IMR-90 (cell line): ENCODE results near the gene PAEP. TPM values are rescaled to one million over a fixed set of nuclear protein-coding genes. Genes with fewer than 3 reads are reported as not detected.

Experiments
- ATAC-seq: fragments of 200-7000 bp; cut with Tn5 transposase; 2 replicates; pipeline ENCODE4 v1.9.1; 2020; ENCODE audit warnings: low read depth, mild to moderate bottlenecking, moderate library complexity
- BruUV-seq: library from RNA; stranded (reverse); fragments of 400-500 nt; replicated peaks from 2 replicates; lab custom pipeline; 2021; lab: Mats Ljungman, UMichigan
- CTCF ChIA-PET: fragments of 300-600 bp; formaldehyde crosslinking; extraction: SDS; loops from one replicate; lab custom pipeline; 2021; ENCODE audit warnings: antibody characterized with exemption; lab: Yijun Ruan, JAX
- POLR2A ChIA-PET: fragments of 300-600 bp; sonication (Branson Sonifier 250); formaldehyde crosslinking; loops from one replicate; lab custom pipeline; 2022; ENCODE audit warnings: antibody characterized with exemption; ENCODE audit not compliant: unreplicated experiment; lab: Charles Lee
- DNase-seq: peaks from one replicate; pipeline ENCODE4 v3.0.0; 2013
- H2AFZ ChIP-seq: replicated peaks from 2 replicates; pipeline ENCODE3; 2013; ENCODE audit warnings: low read length, mild to moderate bottlenecking; ENCODE audit not compliant: poor library complexity
- H2AK5ac ChIP-seq: 2 replicates; pipeline ENCODE4 v1.6.1; 2013; ENCODE audit warnings: low read depth, low read length, inconsistent platforms
- H2AK9ac ChIP-seq: replicated peaks from 2 replicates; pipeline ENCODE3; 2013; ENCODE audit warnings: mild to moderate bottlenecking, low read depth, low read length, moderate library complexity; ENCODE audit not compliant: poor library complexity
- H2BK120ac ChIP-seq: 2 replicates; pipeline ENCODE4 v1.6.1; 2013; ENCODE audit warnings: low read depth, low read length, inconsistent platforms
- H2BK15ac ChIP-seq: 3 replicates; pipeline ENCODE4 v1.6.1; 2013; ENCODE audit warnings: low read depth, low read length, inconsistent platforms
- H2BK20ac ChIP-seq: 2 replicates; pipeline ENCODE4 v1.6.1; 2013; ENCODE audit warnings: low read depth, mild to moderate bottlenecking, inconsistent platforms, low read length, moderate library complexity
- H2BK5ac ChIP-seq: 2 replicates; pipeline ENCODE4 v1.6.1; 2013; ENCODE audit warnings: mild to moderate bottlenecking, low read depth, low read length, inconsistent platforms; ENCODE audit not compliant: poor library complexity, severe bottlenecking
- H3K14ac ChIP-seq: replicated peaks from 2 replicates; pipeline ENCODE4 v1.6.1; 2013; ENCODE audit warnings: low read depth, low read length, inconsistent platforms
- H3K18ac ChIP-seq: 2 replicates; pipeline ENCODE4 v1.6.1; 2013; ENCODE audit warnings: low read depth, low read length, control low read depth
- H3K23ac ChIP-seq: 2 replicates; pipeline ENCODE4 v1.6.1; 2013; ENCODE audit warnings: low read depth, low read length, inconsistent platforms
- H3K27ac ChIP-seq: 2 replicates; pipeline ENCODE4 v1.5.1; 2013; ENCODE audit warnings: mild to moderate bottlenecking, control low read depth, low read length; ENCODE audit not compliant: insufficient read depth
- H3K27me3 ChIP-seq: 2 replicates; pipeline ENCODE4 v1.6.1; 2013; ENCODE audit warnings: low read length; ENCODE audit not compliant: control insufficient read depth, insufficient read depth
- H3K36me3 ChIP-seq: 2 replicates; pipeline ENCODE4 v1.6.1; 2013; ENCODE audit warnings: low read length, mixed read lengths; ENCODE audit not compliant: control insufficient read depth, insufficient read depth
- H3K4ac ChIP-seq: 2 replicates; pipeline ENCODE4 v1.6.1; 2013; ENCODE audit warnings: low read depth, low read length, inconsistent platforms
- H3K4me1 ChIP-seq: 2 replicates; pipeline ENCODE4 v1.6.1; 2013; ENCODE audit warnings: low read length, mixed read lengths; ENCODE audit not compliant: control insufficient read depth, insufficient read depth
- H3K4me2 ChIP-seq: 2 replicates; pipeline ENCODE4 v1.6.1; 2013; ENCODE audit warnings: low read depth, mild to moderate bottlenecking, control low read depth, low read length, moderate library complexity
- H3K4me3 ChIP-seq: 2 replicates; pipeline ENCODE4 v1.5.1; 2013; ENCODE audit warnings: low read depth, mild to moderate bottlenecking, control low read depth, low read length, moderate library complexity; ENCODE audit not compliant: insufficient read depth
- H3K56ac ChIP-seq: 2 replicates; pipeline ENCODE4 v1.6.1; 2013; ENCODE audit warnings: low read length, inconsistent platforms; ENCODE audit not compliant: insufficient read depth; ENCODE audit errors: extremely low read depth
- H3K79me1 ChIP-seq, 2 experiments: 2 replicates each; pipeline ENCODE4 v1.6.1; 2013; ENCODE audit warnings: low read length in 2 of 2, inconsistent platforms in 1 of 2, low read depth in 1 of 2
- H3K9ac ChIP-seq: 2 replicates; pipeline ENCODE4 v1.6.1; 2013; ENCODE audit warnings: low read depth, low read length, control low read depth
- H3K9me1 ChIP-seq: 2 replicates; pipeline ENCODE4 v1.6.1; 2013; ENCODE audit warnings: low read length, inconsistent platforms; ENCODE audit not compliant: insufficient read depth
- H3K9me3 ChIP-seq: 2 replicates; pipeline ENCODE4 v1.6.1; 2013; ENCODE audit warnings: low read length; ENCODE audit not compliant: control insufficient read depth, insufficient read depth
- H4K20me1 ChIP-seq: 2 replicates; pipeline ENCODE4 v1.6.1; 2013; ENCODE audit warnings: low read length, inconsistent platforms; ENCODE audit not compliant: insufficient read depth
- H4K5ac ChIP-seq: 2 replicates; pipeline ENCODE4 v1.6.1; 2013; ENCODE audit warnings: mild to moderate bottlenecking, low read depth, low read length, control low read depth
- H4K8ac ChIP-seq, 2 experiments: 2 replicates each; pipeline ENCODE4 v1.6.1; 2013; ENCODE audit warnings: low read depth in 2 of 2, low read length in 2 of 2, control low read depth in 1 of 2, inconsistent platforms in 1 of 2
- H4K91ac ChIP-seq: 2 replicates; pipeline ENCODE4 v1.6.1; 2013; ENCODE audit warnings: low read depth, low read length, inconsistent platforms; ENCODE audit not compliant: insufficient read depth
- BHLHE40 ChIP-seq: fragments of 150-350 bp; IDR thresholded peaks from 2 replicates; pipeline ENCODE4 v1.6.1; 2016; ENCODE audit warnings: mild to moderate bottlenecking, low read depth, low read length
- CEBPB ChIP-seq: IDR thresholded peaks from 2 replicates; pipeline ENCODE4 v1.6.1; 2012; ENCODE audit warnings: low read depth, low read length, improper control_type of control experiment
- CHD1 ChIP-seq: IDR thresholded peaks from 2 replicates; pipeline ENCODE4 v1.6.1; 2012; ENCODE audit warnings: low read depth, low read length, improper control_type of control experiment
- FOS ChIP-seq: fragments of 150-350 bp; IDR thresholded peaks from 2 replicates; pipeline ENCODE4 v1.6.1; 2016; ENCODE audit warnings: low read depth, low read length
- MAFK ChIP-seq: IDR thresholded peaks from 2 replicates; pipeline ENCODE4 v1.6.1; 2012; ENCODE audit warnings: low read depth, low read length, improper control_type of control experiment
- MAZ ChIP-seq: IDR thresholded peaks from 2 replicates; pipeline ENCODE4 v1.6.1; 2012; ENCODE audit warnings: low read depth, mild to moderate bottlenecking, low read length, improper control_type of control experiment, moderate library complexity, borderline replicate concordance
- MXI1 ChIP-seq: IDR thresholded peaks from 2 replicates; pipeline ENCODE4 v1.6.1; 2012; ENCODE audit warnings: low read depth, mild to moderate bottlenecking, low read length, moderate library complexity, borderline replicate concordance
- NFE2L2 ChIP-seq: fragments of 150-350 bp; IDR thresholded peaks from 2 replicates; pipeline ENCODE4 v1.6.1; 2016; ENCODE audit warnings: low read depth, mild to moderate bottlenecking, low read length
- POLR2A ChIP-seq: IDR thresholded peaks from 2 replicates; pipeline ENCODE4 v1.6.1; 2012; ENCODE audit warnings: mild to moderate bottlenecking, low read depth, low read length
- RAD21 ChIP-seq: IDR thresholded peaks from 2 replicates; pipeline ENCODE4 v1.6.1; 2012; ENCODE audit warnings: low read length, improper control_type of control experiment
- RCOR1 ChIP-seq: IDR thresholded peaks from 2 replicates; pipeline ENCODE4 v1.6.1; 2012; ENCODE audit warnings: mild to moderate bottlenecking, low read length, improper control_type of control experiment; ENCODE audit not compliant: insufficient replicate concordance
- RFX5 ChIP-seq: IDR thresholded peaks from 2 replicates; pipeline ENCODE4 v1.8.0; 2012; ENCODE audit warnings: low read depth, mild to moderate bottlenecking, low read length, moderate library complexity
- SMC3 ChIP-seq: fragments of 150-350 bp; IDR thresholded peaks from 2 replicates; pipeline ENCODE4 v1.6.1; 2016; ENCODE audit warnings: low read depth, mild to moderate bottlenecking, antibody characterized with exemption, low read length, moderate library complexity
- WGBS, 2 experiments: methylation state at CpG; one replicate each; pipeline versions ENCODE4 v1.1.5 to v1.1.7; 2013; ENCODE audit warnings: missing lambda C conversion rate in 2 of 2; ENCODE audit not compliant: insufficient read length in 1 of 2; ENCODE audit errors: extremely low coverage in 2 of 2; 5-methylcytosine and 5-hydroxymethylcytosine counted together
- dilution Hi-C: fragments of 300-500 bp; cut with HindIII; formaldehyde crosslinking; loops from one replicate; pipeline ENCODE4 v1.14.3; 2018; ENCODE audit warnings: low sequenced_read_pairs; ENCODE audit not compliant: unreplicated experiment
- in situ Hi-C: fragments of 300-500 bp; cut with MboI; formaldehyde crosslinking; loops from 3 replicates; pipeline ENCODE4 v1.14.3; 2019; ENCODE audit warnings: low sequenced_read_pairs, inconsistent platforms, mixed read lengths
- intact Hi-C: fragments of 100-400 bp; cut with micrococcal nuclease; formaldehyde crosslinking; loops from 2 replicates; pipeline ENCODE4 v1.10.0; 2022
- polyA plus RNA-seq, 3 experiments: library from polyadenylated mRNA; depleted of rRNA; stranded (reverse); fragments of >200 nt; gene quantifications; 2 replicates each; pipeline ENCODE4 v1.2.3, GENCODE V29; 2012; ENCODE audit warnings: low replicate concordance in 1 of 3
- total RNA-seq: library from RNA; depleted of rRNA; stranded (reverse); fragments of >200 nt; gene quantifications from 2 replicates; pipeline ENCODE4 v1.2.3, GENCODE V29; 2012
- TF ChIP-seq, protein P1 (sequence below): fragments of 150-350 bp; IDR thresholded peaks from 2 replicates; pipeline ENCODE4 v1.6.1; 2016; ENCODE audit warnings: low read depth, mild to moderate bottlenecking, low read length, moderate library complexity, borderline replicate concordance
- TF ChIP-seq, protein P2 (sequence below): fragments of 150-350 bp; IDR thresholded peaks from 2 replicates; pipeline ENCODE4 v1.6.1; 2017; ENCODE audit warnings: mild to moderate bottlenecking, antibody characterized with exemption, low read length, low read depth
- TF ChIP-seq, protein P3 (sequence below): conservative IDR thresholded peaks from 2 replicates; pipeline ENCODE4 v1.5.1; 2012; ENCODE audit warnings: mild to moderate bottlenecking, low read depth, low read length, improper control_type of control experiment

The PAEP gene
- total and polyA plus RNA-seq, 2 of the 4 experiments (the other 2 are of a cell fraction) = not detected

DNA sequence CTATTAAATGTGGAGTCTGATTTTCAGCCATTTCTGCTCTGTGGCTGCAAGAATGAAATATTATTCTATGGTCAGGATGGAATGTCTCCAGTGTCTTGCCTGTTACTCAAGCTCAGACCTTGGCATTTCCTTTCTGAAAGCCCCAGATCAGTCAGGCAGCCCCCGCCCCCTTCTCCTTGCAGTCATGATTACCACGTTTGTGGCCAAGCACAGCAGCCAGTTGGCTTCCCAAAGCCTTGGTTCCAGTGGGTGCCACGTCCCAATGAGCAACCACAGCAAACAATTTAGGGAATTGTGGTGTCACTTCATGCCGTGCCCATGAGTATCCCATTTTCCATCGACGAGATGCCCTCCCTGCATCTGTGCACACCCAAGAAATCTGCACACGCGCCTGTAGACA lies 25.3 kb upstream of the PAEP start:
- intact Hi-C loops (no loop called here), in situ Hi-C loops (no loop called here), dilution Hi-C loops (no loop called here)
- H2AK9ac ChIP-seq = no peak overlapping the region
- ATAC-seq (peak; percentile 37), DNase-seq (peak; percentile 34)
- H3K79me1 ChIP-seq = no peaks in the 10 kb centered on the region
- no peaks in the 10 kb centered on the region for H3K9me3 ChIP-seq
- H2BK15ac ChIP-seq = no peak overlapping the region
- ChIA-PET CTCF (no interaction called here), POLR2A (no interaction called here)
- no peaks in the 10 kb centered on the region for H3K36me3 ChIP-seq
- no peak overlapping the region for H2AFZ ChIP-seq
- no peaks in the 10 kb centered on the region for H3K9me1 ChIP-seq
- no peak overlapping the region for H4K91ac ChIP-seq
- H2BK20ac ChIP-seq = no peak overlapping the region
- no peak overlapping the region for H3K9ac ChIP-seq
- no peak overlapping the region for H2BK5ac ChIP-seq
- no peak overlapping the region for H3K23ac ChIP-seq
- no peak overlapping the region for H3K14ac ChIP-seq
- no CpG with 5 or more reads among the region's 8 CpGs for WGBS, 2 experiments
- no peak overlapping the region for H3K4ac ChIP-seq
- H3K27ac ChIP-seq = no peak overlapping the region
- no peak overlapping the region for H3K4me3 ChIP-seq
- BruUV-seq = no TSS peak
- no peak overlapping the region for H4K8ac ChIP-seq
- no peak overlapping the region for H3K18ac ChIP-seq
- no peaks in the 10 kb centered on the region for H4K20me1 ChIP-seq
- no peak overlapping the region for H4K5ac ChIP-seq
- no peak for TF ChIP-seq NFE2L2
- no peak for TF ChIP-seq POLR2A
- TF ChIP-seq, protein P1, sequence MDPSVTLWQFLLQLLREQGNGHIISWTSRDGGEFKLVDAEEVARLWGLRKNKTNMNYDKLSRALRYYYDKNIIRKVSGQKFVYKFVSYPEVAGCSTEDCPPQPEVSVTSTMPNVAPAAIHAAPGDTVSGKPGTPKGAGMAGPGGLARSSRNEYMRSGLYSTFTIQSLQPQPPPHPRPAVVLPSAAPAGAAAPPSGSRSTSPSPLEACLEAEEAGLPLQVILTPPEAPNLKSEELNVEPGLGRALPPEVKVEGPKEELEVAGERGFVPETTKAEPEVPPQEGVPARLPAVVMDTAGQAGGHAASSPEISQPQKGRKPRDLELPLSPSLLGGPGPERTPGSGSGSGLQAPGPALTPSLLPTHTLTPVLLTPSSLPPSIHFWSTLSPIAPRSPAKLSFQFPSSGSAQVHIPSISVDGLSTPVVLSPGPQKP = no peak
- no peak for TF ChIP-seq CEBPB
- no peak for TF ChIP-seq RFX5
- TF ChIP-seq MAFK = no peak
- no peak for TF ChIP-seq MAZ
- TF ChIP-seq, protein P2, sequence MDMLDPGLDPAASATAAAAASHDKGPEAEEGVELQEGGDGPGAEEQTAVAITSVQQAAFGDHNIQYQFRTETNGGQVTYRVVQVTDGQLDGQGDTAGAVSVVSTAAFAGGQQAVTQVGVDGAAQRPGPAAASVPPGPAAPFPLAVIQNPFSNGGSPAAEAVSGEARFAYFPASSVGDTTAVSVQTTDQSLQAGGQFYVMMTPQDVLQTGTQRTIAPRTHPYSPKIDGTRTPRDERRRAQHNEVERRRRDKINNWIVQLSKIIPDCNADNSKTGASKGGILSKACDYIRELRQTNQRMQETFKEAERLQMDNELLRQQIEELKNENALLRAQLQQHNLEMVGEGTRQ = no peak
- no peak for TF ChIP-seq MXI1
- no peak for TF ChIP-seq RCOR1
- TF ChIP-seq RAD21 = no peak
- no peak for TF ChIP-seq CHD1
- TF ChIP-seq BHLHE40 = no peak
- no peak for TF ChIP-seq SMC3
- TF ChIP-seq, protein P3, sequence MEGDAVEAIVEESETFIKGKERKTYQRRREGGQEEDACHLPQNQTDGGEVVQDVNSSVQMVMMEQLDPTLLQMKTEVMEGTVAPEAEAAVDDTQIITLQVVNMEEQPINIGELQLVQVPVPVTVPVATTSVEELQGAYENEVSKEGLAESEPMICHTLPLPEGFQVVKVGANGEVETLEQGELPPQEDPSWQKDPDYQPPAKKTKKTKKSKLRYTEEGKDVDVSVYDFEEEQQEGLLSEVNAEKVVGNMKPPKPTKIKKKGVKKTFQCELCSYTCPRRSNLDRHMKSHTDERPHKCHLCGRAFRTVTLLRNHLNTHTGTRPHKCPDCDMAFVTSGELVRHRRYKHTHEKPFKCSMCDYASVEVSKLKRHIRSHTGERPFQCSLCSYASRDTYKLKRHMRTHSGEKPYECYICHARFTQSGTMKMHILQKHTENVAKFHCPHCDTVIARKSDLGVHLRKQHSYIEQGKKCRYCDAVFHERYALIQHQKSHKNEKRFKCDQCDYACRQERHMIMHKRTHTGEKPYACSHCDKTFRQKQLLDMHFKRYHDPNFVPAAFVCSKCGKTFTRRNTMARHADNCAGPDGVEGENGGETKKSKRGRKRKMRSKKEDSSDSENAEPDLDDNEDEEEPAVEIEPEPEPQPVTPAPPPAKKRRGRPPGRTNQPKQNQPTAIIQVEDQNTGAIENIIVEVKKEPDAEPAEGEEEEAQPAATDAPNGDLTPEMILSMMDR = no peak
- TF ChIP-seq FOS = no peak
- H3K4me1 ChIP-seq = no peaks in the 10 kb centered on the region
- H3K56ac ChIP-seq = no peak overlapping the region
- peaks cover 5% of the 10 kb centered on the region for H3K27me3 ChIP-seq
- no peak overlapping the region for H2AK5ac ChIP-seq
- H2BK120ac ChIP-seq = no peak overlapping the region
- H3K4me2 ChIP-seq = no peak overlapping the region
